RWPE1 (cell line): ENCODE measurements around the gene AGAP5.

Source experiments
- CTCF ChIA-PET: fragments of 350-600 bp; sonication (Branson Sonifier 250); formaldehyde crosslinking; extraction: SDS; loops from one replicate; lab custom pipeline; 2021; lab: Yijun Ruan, JAX
- POLR2A ChIA-PET: fragments of 400-600 bp; formaldehyde crosslinking; extraction: SDS; loops from one replicate; lab custom pipeline; 2020; ENCODE audit warnings: antibody characterized with exemption; ENCODE audit not compliant: low non-redundant PET; lab: Yijun Ruan, JAX
- DNase-seq: peaks from one replicate; pipeline ENCODE4 v3.0.0; 2012; ENCODE audit warnings: low spot score
- H3K27ac ChIP-seq: fragments of 450-650 bp; 2 replicates; pipeline ENCODE4 v1.5.1; 2017
- CTCF ChIP-seq: fragments of 450-650 bp; conservative IDR thresholded peaks from 2 replicates; pipeline ENCODE4 v1.5.1; 2017; ENCODE audit warnings: low read depth, mild to moderate bottlenecking

Gene AGAP5

GRCh38 chr10:73655990-73656298, 42.0 kb downstream of the AGAP5 start, which contains the start of gene SYNPO2L:
SYNPO2L (minus strand) TSS chr10:73656029; CDS start chr10:73655922, 107 bp downstream.
- POLR2A ChIA-PET = interaction anchor here (0.5 kb wide), 1 partner anchor 399 kb away, joined by 8 read pairs; no protein-coding TSS in a partner anchor
- TF ChIP-seq CTCF = no peak
- no peak within 1 kb of the TSS for H3K27ac ChIP-seq

GRCh38 chr10:73655257-73655989, 42.5 kb downstream of the AGAP5 start:
- ChIA-PET CTCF (interaction anchor here (0.6 kb wide), 1 partner anchor 7 kb away, joined by 4 read pairs; no protein-coding TSS in a partner anchor), POLR2A (interaction anchor here (0.5 kb wide), 1 partner anchor 398 kb away, joined by 8 read pairs; no protein-coding TSS in a partner anchor)
- TF ChIP-seq CTCF = no peak
- DNase-seq = no peak
- no peak overlapping the region for H3K27ac ChIP-seq

More at GRCh38 chr10:73655990-73656298, 42.0 kb downstream of the AGAP5 start, which contains the start of gene SYNPO2L:
- no peak for DNase-seq
- CTCF ChIA-PET = interaction anchor here (0.6 kb wide), 1 partner anchor 8 kb away, joined by 4 read pairs; no protein-coding TSS in a partner anchor

GRCh38 chr10:73653701-73654100, 44.2 kb downstream of the AGAP5 start:
- TF ChIP-seq CTCF = no peak
- H3K27ac ChIP-seq = no peak overlapping the region
- CTCF ChIA-PET = no interaction called here
- POLR2A ChIA-PET = no interaction called here
- no peak for DNase-seq

- H3K27ac ChIP-seq = no peak overlapping the region
- no peak for TF ChIP-seq CTCF
- POLR2A ChIA-PET = no interaction called here
- DNase-seq = no peak
- CTCF ChIA-PET = interaction anchor here (0.6 kb wide), 1 partner anchor 199 kb away, joined by 3 read pairs; no protein-coding TSS in a partner anchor
Measured at GRCh38 chr10:73653195-73653594, 44.7 kb downstream of the AGAP5 start.

DNA sequence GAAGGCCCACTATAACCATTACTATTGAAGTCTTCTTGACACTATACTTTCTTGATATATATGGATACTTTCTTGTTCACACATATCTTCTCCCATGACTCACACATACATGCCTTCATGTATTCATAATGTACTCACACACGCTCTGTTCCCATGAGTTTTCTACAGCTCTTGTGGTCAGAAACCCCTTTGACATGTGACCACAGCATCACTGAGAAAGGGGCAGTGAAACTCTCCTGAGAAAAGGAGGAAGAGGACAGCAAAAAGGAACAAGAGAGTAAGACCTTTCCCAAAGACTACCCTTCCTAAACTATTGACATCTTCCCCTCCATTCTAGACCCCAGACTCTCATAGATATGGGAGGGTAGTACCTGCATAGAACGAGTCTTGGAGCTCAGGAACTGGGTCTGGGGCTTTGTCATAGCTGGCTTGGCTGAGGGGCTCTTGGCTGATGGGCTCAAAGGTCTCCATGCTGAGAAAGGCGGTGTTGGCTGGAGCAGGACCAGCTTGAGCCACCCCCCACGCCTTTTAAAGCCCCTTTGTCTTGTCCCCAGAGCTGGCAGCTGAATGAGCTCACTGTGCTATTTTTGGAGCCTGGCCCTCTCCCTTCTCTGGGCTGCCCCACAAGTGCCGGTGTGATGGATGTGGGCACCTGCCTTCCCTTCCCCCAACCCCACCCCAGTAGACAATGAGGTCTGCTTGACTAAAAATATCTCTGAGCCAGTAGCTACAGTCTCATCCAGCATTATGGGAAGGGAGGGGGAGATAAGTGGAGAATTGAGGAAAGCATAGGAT, 47.2 kb downstream of the AGAP5 start:
- no peak for DNase-seq
- CTCF ChIA-PET = interaction anchor here (1.4 kb wide), 1 partner anchor 121 kb away, joined by 5 read pairs; no protein-coding TSS in a partner anchor
- no peak for TF ChIP-seq CTCF
- POLR2A ChIA-PET = no interaction called here
- no peak overlapping the region for H3K27ac ChIP-seq

- ChIA-PET POLR2A (interaction anchor here (0.6 kb wide), 1 partner anchor 22 kb away, joined by 3 read pairs; no protein-coding TSS in a partner anchor), CTCF (interaction anchor here (1.4 kb wide), 1 partner anchor 120 kb away, joined by 5 read pairs; no protein-coding TSS in a partner anchor)
- TF ChIP-seq CTCF = no peak
- H3K27ac ChIP-seq = no peak overlapping the region
- no peak for DNase-seq
Measured at GRCh38 chr10:73649876-73650536, 47.9 kb downstream of the AGAP5 start.
